Right renal cortex interstitium (tissue), 3 donors: ENCODE data around the gene PARL. TPM values are rescaled to one million over a fixed set of nuclear protein-coding genes. Genes with fewer than 3 reads are reported as not detected.
"Not testable (repeated sequence)": the region's sequence is repeated elsewhere in the genome, so short reads cannot be mapped to it uniquely, and the experiment has no call there.

ENCODE experiments used
- DNase-seq, 3 donors: peaks; one replicate each; pipeline ENCODE4 v3.0.0-alpha.2; 2013; ENCODE audit warnings: low read depth in 3 of 3, low spot score in 2 of 3
- polyA plus RNA-seq, 3 donors: library from polyadenylated mRNA; unstranded; fragments of 120-200 nt; gene quantifications; one replicate each; pipeline ENCODE4 v1.2.1, GENCODE V29; 2013; ENCODE audit not compliant: insufficient read length in 3 of 3

PARL gene
- polyA plus RNA-seq, 3 donors = 59.5 to 67.2 (median 65.0) TPM

- DNase-seq = no peak
These were observed 88.3 kb downstream of the PARL start for GRCh38 chr3:183796372-183796771.

- DNase-seq = no peak
These were observed 90.2 kb downstream of the PARL start for GRCh38 chr3:183794452-183794851.

GRCh38 chr3:183792976-183793375, 91.7 kb downstream of the PARL start:
- no peak for DNase-seq

- DNase-seq = no peak
These were observed 94.0 kb downstream of the PARL start for GRCh38 chr3:183790700-183791099.

- no peak for DNase-seq
These were observed 94.9 kb downstream of the PARL start for GRCh38 chr3:183789826-183790225.

GRCh38 chr3:183784503-183784902, 100.2 kb downstream of the PARL start:
- DNase-seq = not testable (repeated sequence)

GRCh38 chr3:183782576-183783276, 102.0 kb downstream of the PARL start:
- no peak for DNase-seq

GRCh38 chr3:183781246-183781645, 103.4 kb downstream of the PARL start:
- DNase-seq = no peak

- no peak for DNase-seq
These were observed 104.7 kb downstream of the PARL start for GRCh38 chr3:183779896-183780465.

Other genes with a start within 250 kb of the PARL start
- gene KLHL24, start 249.3 kb downstream of the PARL start, polyA plus RNA-seq = 10 to 100 TPM; 48.2 to 51.9 (median 49.9) TPM
- gene YEATS2, start 187.1 kb downstream of the PARL start, polyA plus RNA-seq = 10 to 100 TPM; 32.9 to 35.8 (median 33.6) TPM
- under 1 TPM; 0.52 to 0.65 (median 0.61) TPM for gene MAP6D1, start 59.3 kb downstream of the PARL start, polyA plus RNA-seq
- gene ABCC5, start 133.0 kb upstream of the PARL start, polyA plus RNA-seq = 10 to 100 TPM; 44.1 to 53.7 (median 48.7) TPM
- not detected for gene HTR3D, start 146.9 kb upstream of the PARL start, polyA plus RNA-seq
- gene HTR3C, start 168.2 kb upstream of the PARL start, polyA plus RNA-seq = not detected
- gene HTR3E, start 212.2 kb upstream of the PARL start, polyA plus RNA-seq = not detected